Prostate gland (tissue), 2 donors: Measurements from ENCODE around the gene ANGPTL2. TPM values are rescaled to one million over a fixed set of nuclear protein-coding genes. Genes with fewer than 3 reads are reported as not detected.

ENCODE experiments used
- DNase-seq: peaks from one replicate; pipeline ENCODE4 v3.0.0-alpha.2; 2019; ENCODE audit warnings: low spot score
- H3K27ac ChIP-seq, 2 donors: fragments of 200-600 bp; sonication (generic); 2 replicates each; pipeline ENCODE4 v1.5.1; 2017 to 2019
- H3K27me3 ChIP-seq: fragments of 200-600 bp; sonication (generic); replicated peaks from 2 replicates; pipeline ENCODE4 v1.5.1; 2019; ENCODE audit not compliant: insufficient read depth
- H3K36me3 ChIP-seq, 2 donors: fragments of 200-600 bp; sonication (generic); 1 replicate in 1 of 2; 2 replicates in 1 of 2; pipeline versions ENCODE4 v1.5.1 to v1.8.1; 2017 to 2019
- H3K4me1 ChIP-seq: fragments of 200-600 bp; sonication (generic); replicated peaks from 2 replicates; pipeline ENCODE4 v1.5.1; 2019
- H3K4me3 ChIP-seq, 2 donors: fragments of 200-600 bp; sonication (generic); 2 replicates each; pipeline ENCODE4 v1.5.1; 2017 to 2019
- H3K9me3 ChIP-seq: fragments of 200-600 bp; sonication (generic); 2 replicates; pipeline ENCODE4 v1.5.1; 2017
- POLR2A ChIP-seq: fragments of 450-650 bp; IDR thresholded peaks from one replicate; pipeline ENCODE4 v1.6.1; 2016; ENCODE audit warnings: antibody characterized with exemption, mild to moderate bottlenecking
- POLR2AphosphoS5 ChIP-seq: sonication (generic); formaldehyde crosslinking; IDR thresholded peaks from one replicate; pipeline ENCODE4 v1.6.1; 2017; ENCODE audit warnings: antibody characterized with exemption
- WGBS: methylation state at CpG from one replicate; pipeline ENCODE4 v1.1.5; 2018; 5-methylcytosine and 5-hydroxymethylcytosine counted together
- intact Hi-C: fragments of 100-400 bp; cut with DNase I; formaldehyde crosslinking; loops from one replicate; pipeline ENCODE4 v1.14.2; 2022
- total RNA-seq, 2 donors: library from RNA; depleted of rRNA; stranded (reverse); fragments of >200 nt; gene quantifications; one replicate each; pipeline ENCODE4 v1.1.0, GENCODE V29; 2016
- TF ChIP-seq, protein P1 (sequence below), 4 experiments: fragments of 200-600 bp in 2 of 4; fragments of 450-650 bp in 2 of 4; sonication (generic) in 2 of 4; IDR thresholded peaks; 1 replicate in 3 of 4; 2 replicates in 1 of 4; pipeline ENCODE4 v1.5.1; 2016 to 2019; ENCODE audit warnings: antibody characterized with exemption in 4 of 4, mild to moderate bottlenecking in 2 of 4, moderate library complexity in 2 of 4

ANGPTL2 gene
- total RNA-seq, 2 donors from 2014 or later: 17.3 to 43.2 TPM

DNA sequence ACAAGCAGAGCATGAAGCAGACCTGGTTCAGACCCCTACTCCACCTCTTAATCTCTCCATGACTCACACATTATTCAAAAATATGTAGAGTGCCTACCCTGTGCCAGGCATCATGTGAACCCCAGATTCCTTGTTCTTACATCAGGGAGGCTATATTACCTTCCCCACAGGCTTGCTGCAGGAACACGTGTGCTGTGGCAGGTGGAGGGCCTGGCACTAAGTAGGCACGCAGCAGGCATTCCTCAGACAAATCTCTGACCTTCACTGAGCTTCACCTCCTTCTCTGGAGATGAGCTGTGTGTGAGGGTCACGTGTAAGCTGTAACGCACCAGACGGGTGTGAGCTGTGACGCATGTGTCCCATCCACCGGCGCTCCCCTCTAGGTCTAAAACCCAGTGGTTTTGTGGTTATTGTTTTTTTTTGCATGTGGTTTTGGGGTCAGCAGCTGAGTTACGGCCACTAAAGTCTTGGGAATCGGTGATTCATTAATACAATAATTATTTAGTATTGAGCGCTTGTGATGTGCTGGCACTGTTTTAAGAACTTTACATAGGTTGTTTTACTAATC is 30.3 kb downstream of the ANGPTL2 start:
- Histone ChIP-seq H3K27me3 (no peaks in the 10 kb centered on the region), H3K36me3 (no peaks in the 10 kb centered on the region), H3K4me3 (no peak overlapping the region), H3K27ac (no peak overlapping the region), H3K9me3 (no peaks in the 10 kb centered on the region), H3K4me1 (peaks cover 20% of the 10 kb centered on the region)
- DNase-seq: no peak
- intact Hi-C loops: no loop called here
- WGBS: 93% methylated on average over 11 of the region's 11 CpGs
- TF ChIP-seq POLR2AphosphoS5 (no peak), POLR2A (no peak)
- TF ChIP-seq, protein P1, sequence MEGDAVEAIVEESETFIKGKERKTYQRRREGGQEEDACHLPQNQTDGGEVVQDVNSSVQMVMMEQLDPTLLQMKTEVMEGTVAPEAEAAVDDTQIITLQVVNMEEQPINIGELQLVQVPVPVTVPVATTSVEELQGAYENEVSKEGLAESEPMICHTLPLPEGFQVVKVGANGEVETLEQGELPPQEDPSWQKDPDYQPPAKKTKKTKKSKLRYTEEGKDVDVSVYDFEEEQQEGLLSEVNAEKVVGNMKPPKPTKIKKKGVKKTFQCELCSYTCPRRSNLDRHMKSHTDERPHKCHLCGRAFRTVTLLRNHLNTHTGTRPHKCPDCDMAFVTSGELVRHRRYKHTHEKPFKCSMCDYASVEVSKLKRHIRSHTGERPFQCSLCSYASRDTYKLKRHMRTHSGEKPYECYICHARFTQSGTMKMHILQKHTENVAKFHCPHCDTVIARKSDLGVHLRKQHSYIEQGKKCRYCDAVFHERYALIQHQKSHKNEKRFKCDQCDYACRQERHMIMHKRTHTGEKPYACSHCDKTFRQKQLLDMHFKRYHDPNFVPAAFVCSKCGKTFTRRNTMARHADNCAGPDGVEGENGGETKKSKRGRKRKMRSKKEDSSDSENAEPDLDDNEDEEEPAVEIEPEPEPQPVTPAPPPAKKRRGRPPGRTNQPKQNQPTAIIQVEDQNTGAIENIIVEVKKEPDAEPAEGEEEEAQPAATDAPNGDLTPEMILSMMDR (IDR thresholded peaks at IDR 0.05): no peak

DNA sequence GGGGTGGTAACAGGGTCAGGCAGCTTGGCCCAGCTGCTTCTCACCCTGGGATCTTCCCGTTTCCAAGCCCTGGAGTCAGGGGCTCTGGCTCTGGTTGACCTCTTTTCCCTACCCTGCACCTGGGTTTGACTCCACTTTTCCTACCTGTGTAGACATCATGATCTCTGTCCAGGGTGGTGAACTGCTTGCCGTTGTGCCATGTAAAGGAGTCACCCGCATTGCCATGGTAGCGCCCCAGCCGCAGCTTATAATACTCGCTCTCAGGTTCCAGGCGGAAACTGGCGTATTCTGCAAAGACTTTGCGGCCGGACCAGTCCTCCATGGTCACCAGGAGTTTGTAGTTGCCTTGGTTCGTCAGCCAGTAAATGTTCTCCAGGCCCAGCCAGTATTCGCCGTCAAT is 30.9 kb downstream of the ANGPTL2 start:
- DNase-seq: no peak
- intact Hi-C loops: no loop called here
- no peak for TF ChIP-seq POLR2A
- TF ChIP-seq POLR2AphosphoS5: no peak
- TF ChIP-seq, protein P1 (IDR thresholded peaks at IDR 0.05): no peak
- Histone ChIP-seq H3K27me3 (no peaks in the 10 kb centered on the region), H3K9me3 (no peaks in the 10 kb centered on the region), H3K4me1 (peaks cover 20% of the 10 kb centered on the region), H3K27ac (no peak overlapping the region), H3K4me3 (no peak overlapping the region), H3K36me3 (no peaks in the 10 kb centered on the region)
- WGBS: 93% methylated on average over 13 of the region's 13 CpGs

DNA sequence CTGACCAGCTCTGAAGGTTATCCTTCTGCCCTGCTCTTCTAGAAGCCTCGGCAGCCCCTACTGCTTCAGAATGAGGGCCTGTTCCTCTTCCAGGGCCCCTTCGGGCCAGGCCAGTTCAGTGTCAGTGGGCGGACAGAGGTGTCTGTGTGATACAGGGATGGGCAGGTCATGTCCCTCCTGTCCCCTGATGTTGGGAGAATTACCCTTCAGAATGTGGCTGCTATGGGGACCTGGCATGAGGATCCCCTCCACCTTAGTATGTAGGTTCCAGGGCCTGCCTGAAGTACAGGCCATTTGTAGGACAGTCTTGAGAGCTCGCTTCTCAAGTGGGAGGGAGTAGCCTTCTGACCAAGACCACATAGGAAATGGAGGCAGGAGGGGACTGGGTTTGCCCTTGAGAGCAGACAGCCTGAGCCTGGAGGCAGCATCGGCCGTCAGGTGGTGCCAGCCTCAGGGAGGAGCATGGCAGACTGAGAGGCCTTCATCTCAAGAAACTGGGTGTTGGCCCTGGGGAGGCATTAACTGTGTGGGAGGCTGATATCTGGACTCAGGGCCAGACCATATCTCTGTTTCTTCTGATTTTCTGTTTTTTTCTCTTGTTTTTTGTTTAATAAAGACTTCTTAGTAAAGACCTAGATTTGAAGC is 32.0 kb downstream of the ANGPTL2 start:
- H3K9me3 ChIP-seq: no peaks in the 10 kb centered on the region
- 80% methylated on average over 6 of the region's 6 CpGs for WGBS
- TF ChIP-seq POLR2A (no peak), POLR2AphosphoS5 (no peak)
- TF ChIP-seq, protein P1 (IDR thresholded peaks at IDR 0.05): no peak
- peaks cover 20% of the 10 kb centered on the region for H3K4me1 ChIP-seq
- peak overlapping the region; percentile 82 to 88 for H3K27ac ChIP-seq
- no peak for DNase-seq
- H3K4me3 ChIP-seq: no peak overlapping the region
- intact Hi-C loops: no loop called here
- no peaks in the 10 kb centered on the region for H3K36me3 ChIP-seq
- no peaks in the 10 kb centered on the region for H3K27me3 ChIP-seq

DNA sequence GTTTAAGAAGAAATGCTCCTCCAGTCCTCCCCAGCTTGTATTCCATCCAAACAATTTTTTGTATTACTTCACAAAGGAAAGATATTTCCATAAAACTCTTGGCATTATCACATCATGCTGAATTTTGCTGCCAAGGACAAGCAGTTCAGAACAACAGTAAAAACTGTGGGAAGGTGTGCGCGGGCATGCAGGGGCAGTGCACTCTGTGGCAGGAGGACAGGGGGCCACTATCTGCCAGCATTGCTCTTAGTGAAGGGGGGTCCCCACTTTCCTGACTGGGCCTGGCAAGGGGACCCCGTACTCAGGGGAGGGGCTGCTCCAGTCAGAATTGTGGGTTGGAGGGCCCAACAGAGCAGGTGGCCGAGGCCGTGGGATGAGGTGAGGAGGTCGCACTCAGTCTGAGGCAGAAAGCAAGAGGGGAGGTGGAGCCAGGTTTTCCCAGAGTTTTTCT is 32.8 kb downstream of the ANGPTL2 start:
- H3K27ac ChIP-seq: peak overlapping the region; percentile 82 to 88
- peak; percentile 78 for DNase-seq

More for the DNA sequence above, 32.8 kb downstream of the ANGPTL2 start:
- H3K36me3 ChIP-seq: no peaks in the 10 kb centered on the region
- WGBS: 34% methylated on average over 6 of the region's 6 CpGs
- H3K9me3 ChIP-seq: no peaks in the 10 kb centered on the region
- intact Hi-C loops: no loop called here
- H3K4me1 ChIP-seq: peaks cover 20% of the 10 kb centered on the region
- TF ChIP-seq POLR2A (no peak), POLR2AphosphoS5 (peak; percentile 96)
- TF ChIP-seq, protein P1 (IDR thresholded peaks at IDR 0.05): no peak
- no peaks in the 10 kb centered on the region for H3K27me3 ChIP-seq
- no peak overlapping the region for H3K4me3 ChIP-seq
